OCI-LY3 (cell line): Measurements from ENCODE around the gene IL36G.

Experiments used
- H2AFZ ChIP-seq: fragments of 200-600, 300-600 bp; shearing (Covaris generic); 2 replicates; pipeline ENCODE4 v1.6.0; 2014; ENCODE audit warnings: antibody characterized with exemption, low read depth, low read length
- H3K27ac ChIP-seq: fragments of 200-600, 300-600 bp; sonication (generic); 2 replicates; pipeline ENCODE4 v1.5.1; 2014; ENCODE audit warnings: mild to moderate bottlenecking, low read length, moderate library complexity, mixed read lengths
- H3K27me3 ChIP-seq: fragments of 200-600, 300-600 bp; sonication (generic); 2 replicates; pipeline ENCODE4 v1.6.1; 2014; ENCODE audit warnings: low read depth, low read length, mixed read lengths
- H3K36me3 ChIP-seq: fragments of 200-600, 300-600 bp; sonication (generic); replicated peaks from 2 replicates; pipeline ENCODE3; 2014; ENCODE audit warnings: low read depth, low read length, mixed read lengths
- H3K4me1 ChIP-seq: fragments of 300-600, 200-600 bp; sonication (generic); 2 replicates; pipeline ENCODE4 v1.6.1; 2014; ENCODE audit warnings: low read length, mixed read lengths
- H3K4me2 ChIP-seq: fragments of 200-600, 300-600 bp; sonication (generic); 2 replicates; pipeline ENCODE4 v1.6.1; 2014; ENCODE audit warnings: low read length, mixed read lengths
- H3K4me3 ChIP-seq: fragments of 300-600, 200-600 bp; sonication (generic); 2 replicates; pipeline ENCODE4 v1.5.1; 2014; ENCODE audit warnings: antibody characterized with exemption, mild to moderate bottlenecking, low read length, moderate library complexity
- H3K79me2 ChIP-seq: fragments of 300-600, 200-600 bp; shearing (Covaris generic); 2 replicates; pipeline ENCODE4 v1.6.1; 2014; ENCODE audit warnings: mild to moderate bottlenecking, low read length, mixed read lengths
- H3K9ac ChIP-seq: fragments of 300-600, 200-600 bp; shearing (Covaris generic); 2 replicates; pipeline ENCODE4 v1.6.0; 2014; ENCODE audit warnings: mild to moderate bottlenecking, low read length, moderate library complexity
- H3K9me3 ChIP-seq: fragments of 200-600, 300-600 bp; shearing (Covaris generic); 2 replicates; pipeline ENCODE4 v1.6.1; 2014; ENCODE audit warnings: low read length, mixed read lengths; ENCODE audit not compliant: insufficient read depth
- H4K20me1 ChIP-seq: fragments of 200-600, 300-600 bp; sonication (generic); 2 replicates; pipeline ENCODE4 v1.6.1; 2016; ENCODE audit warnings: low read length, mixed read lengths; ENCODE audit not compliant: insufficient read depth
- EZH2phosphoT487 ChIP-seq: fragments of 200-600 bp; shearing (Covaris generic); IDR thresholded peaks from 2 replicates; pipeline ENCODE4 v1.6.1; 2018; ENCODE audit warnings: antibody characterized with exemption, mixed run types, low read depth
- TF ChIP-seq, protein P1 (sequence below): fragments of 200-600, 300-600 bp; sonication (generic); IDR thresholded peaks from 2 replicates; pipeline ENCODE4 v1.5.1; 2014; ENCODE audit warnings: antibody characterized with exemption, low read length, low read depth

Gene IL36G

DNA sequence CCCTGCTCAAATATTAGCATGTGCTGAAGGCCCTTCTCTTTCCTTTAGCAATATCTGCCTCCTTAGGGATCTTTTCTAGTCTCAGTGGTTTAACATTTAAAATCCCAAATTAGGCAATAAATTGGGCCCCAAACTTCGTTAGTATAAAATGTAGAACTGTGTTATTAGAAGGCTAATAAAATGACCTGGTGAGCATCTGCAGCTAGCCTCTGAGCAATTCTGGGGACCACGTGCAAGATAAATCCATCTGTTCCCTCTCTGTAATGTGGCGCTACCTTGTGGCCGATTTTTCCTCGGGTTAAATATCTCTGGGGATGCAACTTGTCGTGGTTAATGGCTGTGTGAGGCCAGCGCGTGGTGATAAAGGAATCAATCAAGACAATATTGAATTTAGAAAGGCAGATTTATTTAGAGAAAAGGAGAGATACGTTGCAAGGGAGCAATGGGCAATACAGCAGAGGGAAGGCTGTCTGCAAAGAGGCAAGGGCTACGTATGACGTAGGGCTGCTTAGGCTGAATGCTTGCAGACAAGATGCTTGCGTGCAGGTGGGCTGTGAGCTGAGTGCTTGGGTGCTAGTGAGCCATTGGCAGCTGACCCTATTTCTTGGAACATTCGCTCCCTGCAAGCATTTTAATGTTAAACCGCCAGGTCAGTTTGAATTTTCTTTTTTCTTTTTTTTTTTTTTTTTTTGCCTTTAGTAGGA, 18.5 kb upstream of the IL36G start:
- TF ChIP-seq EZH2phosphoT487 = no peak
- TF ChIP-seq, protein P1, sequence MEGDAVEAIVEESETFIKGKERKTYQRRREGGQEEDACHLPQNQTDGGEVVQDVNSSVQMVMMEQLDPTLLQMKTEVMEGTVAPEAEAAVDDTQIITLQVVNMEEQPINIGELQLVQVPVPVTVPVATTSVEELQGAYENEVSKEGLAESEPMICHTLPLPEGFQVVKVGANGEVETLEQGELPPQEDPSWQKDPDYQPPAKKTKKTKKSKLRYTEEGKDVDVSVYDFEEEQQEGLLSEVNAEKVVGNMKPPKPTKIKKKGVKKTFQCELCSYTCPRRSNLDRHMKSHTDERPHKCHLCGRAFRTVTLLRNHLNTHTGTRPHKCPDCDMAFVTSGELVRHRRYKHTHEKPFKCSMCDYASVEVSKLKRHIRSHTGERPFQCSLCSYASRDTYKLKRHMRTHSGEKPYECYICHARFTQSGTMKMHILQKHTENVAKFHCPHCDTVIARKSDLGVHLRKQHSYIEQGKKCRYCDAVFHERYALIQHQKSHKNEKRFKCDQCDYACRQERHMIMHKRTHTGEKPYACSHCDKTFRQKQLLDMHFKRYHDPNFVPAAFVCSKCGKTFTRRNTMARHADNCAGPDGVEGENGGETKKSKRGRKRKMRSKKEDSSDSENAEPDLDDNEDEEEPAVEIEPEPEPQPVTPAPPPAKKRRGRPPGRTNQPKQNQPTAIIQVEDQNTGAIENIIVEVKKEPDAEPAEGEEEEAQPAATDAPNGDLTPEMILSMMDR = peak; percentile 48
- Histone ChIP-seq H3K27me3 (no peaks in the 10 kb centered on the region), H3K9me3 (no peaks in the 10 kb centered on the region), H4K20me1 (no peaks in the 10 kb centered on the region), H2AFZ (no peak overlapping the region), H3K79me2 (no peaks in the 10 kb centered on the region), H3K27ac (no peak overlapping the region), H3K4me2 (peak overlapping the region; percentile 42), H3K36me3 (no peaks in the 10 kb centered on the region), H3K4me1 (peaks cover 10% of the 10 kb centered on the region), H3K9ac (no peak overlapping the region), H3K4me3 (0 out of 2 replicates have a peak overlapping the region, but pooled peaks have one; percentile 3)

DNA sequence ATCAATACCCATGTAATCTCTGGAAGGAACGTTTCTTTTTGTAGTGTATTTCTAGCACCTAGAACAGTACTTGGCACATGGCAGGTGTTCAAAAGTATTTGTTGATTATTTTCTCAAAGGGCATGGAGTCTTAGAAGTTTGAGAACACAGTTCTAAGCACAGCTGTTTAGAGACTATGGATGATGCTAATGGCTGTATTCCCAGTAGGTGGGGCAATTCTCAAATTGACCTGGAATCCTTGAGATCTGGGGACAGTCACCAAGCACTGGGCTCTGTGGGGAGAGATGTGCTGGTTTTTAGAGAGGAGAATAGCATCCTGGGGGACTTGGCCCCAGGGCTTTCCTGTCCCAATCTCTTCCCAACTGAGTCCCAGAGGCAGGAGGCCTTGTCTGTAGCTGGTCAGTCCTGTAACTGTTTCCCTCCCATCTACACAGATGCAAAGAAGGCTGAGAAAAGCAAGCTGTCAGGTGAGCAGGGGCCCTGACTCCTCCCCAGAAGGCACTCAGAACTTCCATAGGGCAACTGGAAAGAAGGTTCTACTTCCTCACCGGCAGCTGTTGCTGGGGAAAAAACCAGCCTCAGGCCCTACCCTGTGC, 17.5 kb upstream of the IL36G start:
- no peaks in the 10 kb centered on the region for H3K36me3 ChIP-seq
- no peak overlapping the region for H3K9ac ChIP-seq
- H3K4me1 ChIP-seq = peaks cover 10% of the 10 kb centered on the region
- no peaks in the 10 kb centered on the region for H3K9me3 ChIP-seq
- H3K4me2 ChIP-seq = no peak overlapping the region
- H3K27ac ChIP-seq = no peak overlapping the region
- H3K4me3 ChIP-seq = no peak overlapping the region
- no peaks in the 10 kb centered on the region for H3K27me3 ChIP-seq
- no peaks in the 10 kb centered on the region for H3K79me2 ChIP-seq
- TF ChIP-seq, protein P1 = no peak
- TF ChIP-seq EZH2phosphoT487 = no peak
- no peak overlapping the region for H2AFZ ChIP-seq
- no peaks in the 10 kb centered on the region for H4K20me1 ChIP-seq

DNA sequence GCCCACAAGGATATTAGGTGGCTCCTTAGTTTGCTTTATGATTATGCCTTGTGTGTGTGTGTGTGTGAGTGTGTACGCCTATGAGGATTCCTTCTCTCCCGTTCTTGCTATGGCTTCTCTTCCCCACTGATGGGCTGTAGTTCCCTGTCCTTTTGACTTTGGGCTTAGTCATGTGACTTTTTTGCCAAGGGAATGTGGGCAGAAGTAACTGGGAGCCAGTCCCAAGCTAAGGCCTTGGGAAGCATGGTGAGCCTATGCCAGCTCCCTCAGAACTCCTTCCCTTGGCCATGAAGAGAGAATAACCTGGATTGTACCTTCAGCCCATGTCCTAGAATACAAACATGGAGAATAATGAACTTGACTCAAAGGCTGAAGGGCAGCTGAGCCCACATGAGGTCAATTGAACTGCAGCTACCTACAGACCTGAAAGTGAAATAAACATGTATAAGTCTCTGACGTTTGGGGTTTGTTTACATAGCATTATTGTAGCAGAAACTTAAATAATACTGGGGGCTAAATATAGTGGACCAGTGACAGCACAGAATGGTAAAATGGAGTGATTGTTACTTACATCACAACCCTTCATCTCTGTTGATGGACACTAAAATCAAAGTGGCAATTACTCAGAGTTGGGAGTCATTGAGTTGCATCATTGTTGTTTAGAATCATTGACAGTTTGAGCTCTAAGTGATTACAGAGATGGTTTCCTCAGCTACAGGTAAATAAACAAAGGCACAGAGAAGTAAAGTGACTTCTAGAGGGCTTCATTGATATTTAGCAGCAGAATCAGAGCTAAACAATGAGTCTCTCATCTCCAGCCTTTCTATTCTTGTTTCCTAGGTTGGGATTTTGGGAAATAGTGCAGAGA, 15.3 kb upstream of the IL36G start:
- Histone ChIP-seq H3K4me3 (no peak overlapping the region), H3K4me2 (no peak overlapping the region), H4K20me1 (no peaks in the 10 kb centered on the region), H3K27ac (no peak overlapping the region), H3K36me3 (no peaks in the 10 kb centered on the region), H3K4me1 (peaks cover 10% of the 10 kb centered on the region), H2AFZ (no peak overlapping the region), H3K9me3 (no peaks in the 10 kb centered on the region), H3K79me2 (no peaks in the 10 kb centered on the region), H3K27me3 (no peaks in the 10 kb centered on the region), H3K9ac (no peak overlapping the region)
- TF ChIP-seq, protein P1 = no peak
- TF ChIP-seq EZH2phosphoT487 = no peak

DNA sequence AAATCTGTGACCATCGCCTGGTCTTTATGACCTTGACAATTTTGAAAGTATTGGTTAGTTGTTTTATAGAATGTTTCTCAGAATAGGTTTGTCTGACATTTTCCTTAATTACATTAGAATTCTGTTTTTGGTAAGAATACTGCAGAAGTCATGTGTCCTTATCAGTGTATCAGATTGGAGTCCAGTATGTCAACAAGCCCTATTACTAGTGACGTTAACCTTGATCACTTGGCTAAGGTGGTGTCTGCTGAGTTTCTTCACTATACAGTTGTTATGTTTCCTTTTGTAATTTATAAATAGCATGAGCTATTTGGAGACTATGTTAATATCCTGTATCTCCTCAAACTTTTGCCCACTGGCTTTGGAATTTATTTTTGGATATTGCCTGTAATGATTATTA, 10.8 kb upstream of the IL36G start:
- H3K9me3 ChIP-seq = no peaks in the 10 kb centered on the region
- H3K4me2 ChIP-seq = no peak overlapping the region
- H3K4me3 ChIP-seq = no peak overlapping the region
- no peak overlapping the region for H3K9ac ChIP-seq
- H3K36me3 ChIP-seq = no peaks in the 10 kb centered on the region
- no peak overlapping the region for H3K27ac ChIP-seq
- TF ChIP-seq EZH2phosphoT487 = no peak
- TF ChIP-seq, protein P1 = no peak
- no peak overlapping the region for H2AFZ ChIP-seq
- no peaks in the 10 kb centered on the region for H4K20me1 ChIP-seq
- no peaks in the 10 kb centered on the region; the same call in 1 of the 2 replicates for H3K27me3 ChIP-seq
- H3K79me2 ChIP-seq = no peaks in the 10 kb centered on the region
- peaks cover 9% of the 10 kb centered on the region; the same call in 1 of the 2 replicates for H3K4me1 ChIP-seq
